Smooth muscle cell (in vitro differentiated cells): ENCODE measurements around the gene NIPAL1. TPM values are rescaled to one million over a fixed set of nuclear protein-coding genes. Genes with fewer than 3 reads are reported as not detected.

ENCODE experiments used
- DNase-seq: peaks from one replicate; lab custom pipeline; 2025; ENCODE audit not compliant: unreplicated experiment; lab: John Stamatoyannopoulos, UW
- H2AFZ ChIP-seq: fragments of 200-600 bp; sonication (generic); 2 replicates; pipeline ENCODE4 v1.6.0; 2016; ENCODE audit warnings: antibody characterized with exemption, low read depth, mild to moderate bottlenecking
- H3F3A ChIP-seq: fragments of 200-600 bp; sonication (generic); 2 replicates; pipeline ENCODE4 v1.6.0; 2017; ENCODE audit warnings: antibody characterized with exemption, low read depth
- H3K27ac ChIP-seq: fragments of 200-600 bp; sonication (generic); 2 replicates; pipeline ENCODE4 v1.5.1; 2016; ENCODE audit warnings: low read depth, mild to moderate bottlenecking
- H3K27me3 ChIP-seq: fragments of 200-600 bp; sonication (generic); 2 replicates; pipeline ENCODE4 v1.6.1; 2016; ENCODE audit warnings: low read depth, mild to moderate bottlenecking
- H3K36me3 ChIP-seq: fragments of 200-600 bp; sonication (generic); 2 replicates; pipeline ENCODE4 v1.5.1; 2016; ENCODE audit warnings: low read depth
- H3K4me1 ChIP-seq: fragments of 200-600 bp; sonication (generic); 2 replicates; pipeline ENCODE4 v1.5.1; 2016; ENCODE audit warnings: low read depth
- H3K4me2 ChIP-seq: fragments of 200-600 bp; sonication (generic); 2 replicates; pipeline ENCODE4 v1.6.0; 2016; ENCODE audit warnings: mild to moderate bottlenecking
- H3K4me3 ChIP-seq: fragments of 200-600 bp; sonication (generic); 2 replicates; pipeline ENCODE4 v1.5.1; 2016; ENCODE audit warnings: mild to moderate bottlenecking
- H3K79me2 ChIP-seq: fragments of 200-600 bp; sonication (generic); 2 replicates; pipeline ENCODE4 v1.6.0; 2016; ENCODE audit warnings: low read depth, mild to moderate bottlenecking
- H3K9ac ChIP-seq: fragments of 200-600 bp; sonication (generic); 2 replicates; pipeline ENCODE4 v1.6.0; 2016; ENCODE audit warnings: low read depth
- H3K9me3 ChIP-seq: fragments of 200-600 bp; sonication (generic); replicated peaks from 2 replicates; pipeline ENCODE4 v1.5.1; 2016; ENCODE audit warnings: low read depth
- H4K20me1 ChIP-seq: fragments of 200-600 bp; sonication (generic); 2 replicates; pipeline ENCODE4 v1.6.0; 2016; ENCODE audit warnings: low read depth
- CTCF ChIP-seq: fragments of 200-600 bp; sonication (generic); IDR thresholded peaks from 2 replicates; pipeline ENCODE4 v1.5.1; 2017; ENCODE audit warnings: borderline replicate concordance, mild to moderate bottlenecking, antibody characterized with exemption; ENCODE audit not compliant: insufficient read depth, poor library complexity, severe bottlenecking
- WGBS: methylation state at CpG from one replicate; pipeline ENCODE4 v1.1.7; 2016; ENCODE audit warnings: low lambda C conversion rate; 5-methylcytosine and 5-hydroxymethylcytosine counted together
- polyA plus RNA-seq: library from polyadenylated mRNA; unstranded; fragments of >200 nt; fragmentation: Nextera tagmentation; extraction: Ambion mirVana; gene quantifications from 2 replicates; pipeline ENCODE4 v1.2.1, GENCODE V29; 2016
- total RNA-seq: library from RNA; depleted of rRNA; stranded (reverse); fragments of >200 nt; gene quantifications from 2 replicates; pipeline ENCODE4 v1.2.3, GENCODE V29; 2014

The NIPAL1 gene
- total and polyA plus RNA-seq, 2 experiments from 2014 or later = 1.0 to 4.1 TPM

GRCh38 chr4:48030470-48030869 is 13.9 kb downstream of the NIPAL1 start:
- H3K9ac ChIP-seq = no peak overlapping the region
- H3K79me2 ChIP-seq = no peaks in the 10 kb centered on the region
- WGBS = 58% methylated on average over 3 of the region's 3 CpGs
- no peaks in the 10 kb centered on the region for H3K9me3 ChIP-seq
- peaks cover 5% of the 10 kb centered on the region for H3K36me3 ChIP-seq
- H3K27ac ChIP-seq = no peak overlapping the region
- DNase-seq = no peak
- no peak for TF ChIP-seq CTCF
- no peak overlapping the region for H3K4me3 ChIP-seq
- no peaks in the 10 kb centered on the region for H3K27me3 ChIP-seq
- peaks cover 9% of the 10 kb centered on the region for H3F3A ChIP-seq
- no peak overlapping the region for H2AFZ ChIP-seq
- H3K4me2 ChIP-seq = no peak overlapping the region
- no peaks in the 10 kb centered on the region for H4K20me1 ChIP-seq
- peaks cover 9% of the 10 kb centered on the region for H3K4me1 ChIP-seq

- no peak overlapping the region for H2AFZ ChIP-seq
Observed at GRCh38 chr4:48031802-48032525, 15.4 kb downstream of the NIPAL1 start.

GRCh38 chr4:48032721-48033120 is 16.1 kb downstream of the NIPAL1 start:
- Histone ChIP-seq H3K9me3 (no peaks in the 10 kb centered on the region), H3F3A (peaks cover 9% of the 10 kb centered on the region), H2AFZ (no peak overlapping the region), H3K36me3 (no peaks in the 10 kb centered on the region), H4K20me1 (no peaks in the 10 kb centered on the region), H3K9ac (no peak overlapping the region), H3K27me3 (no peaks in the 10 kb centered on the region), H3K4me2 (no peak overlapping the region), H3K27ac (no peak overlapping the region), H3K4me1 (peaks cover 9% of the 10 kb centered on the region), H3K4me3 (no peak overlapping the region), H3K79me2 (no peaks in the 10 kb centered on the region)
- TF ChIP-seq CTCF = no peak
- DNase-seq = no peak

More at GRCh38 chr4:48031802-48032525, 15.4 kb downstream of the NIPAL1 start:
- no peak for DNase-seq
- Histone ChIP-seq H3K27ac (peak overlapping the region; percentile 19), H3K9ac (no peak overlapping the region), H3K9me3 (no peaks in the 10 kb centered on the region), H3K4me3 (no peak overlapping the region), H3K79me2 (no peaks in the 10 kb centered on the region), H3K4me1 (peaks cover 9% of the 10 kb centered on the region), H3K36me3 (peaks cover 5% of the 10 kb centered on the region), H3K4me2 (peak overlapping the region; percentile 39), H3K27me3 (no peaks in the 10 kb centered on the region), H4K20me1 (no peaks in the 10 kb centered on the region), H3F3A (peaks cover 9% of the 10 kb centered on the region)
- TF ChIP-seq CTCF = no peak
- 37% methylated on average over 12 of the region's 12 CpGs for WGBS

- DNase-seq = no peak
Observed at GRCh38 chr4:48033412-48033811, 16.8 kb downstream of the NIPAL1 start.

More at GRCh38 chr4:48033412-48033811, 16.8 kb downstream of the NIPAL1 start:
- Histone ChIP-seq H4K20me1 (no peaks in the 10 kb centered on the region), H3K27ac (no peak overlapping the region), H3K4me1 (peaks cover 9% of the 10 kb centered on the region), H3K79me2 (no peaks in the 10 kb centered on the region), H3K9ac (no peak overlapping the region), H2AFZ (no peak overlapping the region), H3K9me3 (no peaks in the 10 kb centered on the region), H3F3A (peaks cover 9% of the 10 kb centered on the region), H3K36me3 (no peaks in the 10 kb centered on the region), H3K4me3 (no peak overlapping the region), H3K27me3 (no peaks in the 10 kb centered on the region), H3K4me2 (no peak overlapping the region)
- no peak for TF ChIP-seq CTCF
